GM21717 (cell line): ENCODE data around the gene RASAL3.
"Not testable (repeated sequence)": the region's sequence is repeated elsewhere in the genome, so short reads cannot be mapped to it uniquely, and the experiment has no call there.

Source experiments
- ATAC-seq: cut with Tn5 transposase; IDR thresholded peaks from one replicate; pipeline ENCODE4 v1.9.1; 2021; ENCODE audit warnings: mild to moderate bottlenecking, moderate library complexity; ENCODE audit not compliant: unreplicated experiment

RASAL3 gene

GRCh38 chr19:15464394-15465385, at the start of gene RASAL3:
Gene RASAL3, minus strand, starts transcription at chr19:15464544. Its CDS starts 186 bp downstream, at chr19:15464358.
- ATAC-seq, result no peak

- ATAC-seq, result no peak
Measured at GRCh38 chr19:15511671-15512424, 47.5 kb upstream of the RASAL3 start.

- no peak for ATAC-seq
Measured at GRCh38 chr19:15508035-15508710, 43.8 kb upstream of the RASAL3 start, which contains the start of gene CYP4F22. Gene CYP4F22, plus strand, starts transcription at chr19:15508525. Its CDS starts 16,812 bp downstream, at chr19:15525337.

- ATAC-seq, result no peak
Measured at GRCh38 chr19:15507068-15508034, 43.0 kb upstream of the RASAL3 start.

- no peak for ATAC-seq
Measured at GRCh38 chr19:15506074-15506571, 41.8 kb upstream of the RASAL3 start.

- ATAC-seq, result no peak
Measured at GRCh38 chr19:15502264-15502663, 37.9 kb upstream of the RASAL3 start.

- ATAC-seq, result no peak
Measured at GRCh38 chr19:15501596-15501995, 37.3 kb upstream of the RASAL3 start.

GRCh38 chr19:15498910-15499309, 34.6 kb upstream of the RASAL3 start:
- no peak for ATAC-seq

- no peak for ATAC-seq
Measured at GRCh38 chr19:15498156-15498858, 34.0 kb upstream of the RASAL3 start.

GRCh38 chr19:15495151-15495550, 30.8 kb upstream of the RASAL3 start:
- no peak for ATAC-seq

- no peak for ATAC-seq
Measured at GRCh38 chr19:15488489-15489226, 24.3 kb upstream of the RASAL3 start.

GRCh38 chr19:15487038-15487437, 22.7 kb upstream of the RASAL3 start:
- ATAC-seq, result no peak

- ATAC-seq, result not testable (repeated sequence)
Measured at GRCh38 chr19:15485768-15486167, 21.4 kb upstream of the RASAL3 start.

GRCh38 chr19:15480996-15481395, 16.7 kb upstream of the RASAL3 start:
- not testable (repeated sequence) for ATAC-seq

- ATAC-seq, result no peak
Measured at GRCh38 chr19:15479391-15480345, 15.3 kb upstream of the RASAL3 start, which contains the start of gene PGLYRP2. Gene PGLYRP2, minus strand, starts transcription at chr19:15479501. Its CDS starts 130 bp downstream, at chr19:15479371.

- no peak for ATAC-seq
Measured at GRCh38 chr19:15476325-15476724, 12.0 kb upstream of the RASAL3 start.

- no peak for ATAC-seq
Measured at GRCh38 chr19:15475611-15476010, 11.3 kb upstream of the RASAL3 start.
